ENCODE measurements around the gene ZBTB47.

ZBTB47 gene

DNA sequence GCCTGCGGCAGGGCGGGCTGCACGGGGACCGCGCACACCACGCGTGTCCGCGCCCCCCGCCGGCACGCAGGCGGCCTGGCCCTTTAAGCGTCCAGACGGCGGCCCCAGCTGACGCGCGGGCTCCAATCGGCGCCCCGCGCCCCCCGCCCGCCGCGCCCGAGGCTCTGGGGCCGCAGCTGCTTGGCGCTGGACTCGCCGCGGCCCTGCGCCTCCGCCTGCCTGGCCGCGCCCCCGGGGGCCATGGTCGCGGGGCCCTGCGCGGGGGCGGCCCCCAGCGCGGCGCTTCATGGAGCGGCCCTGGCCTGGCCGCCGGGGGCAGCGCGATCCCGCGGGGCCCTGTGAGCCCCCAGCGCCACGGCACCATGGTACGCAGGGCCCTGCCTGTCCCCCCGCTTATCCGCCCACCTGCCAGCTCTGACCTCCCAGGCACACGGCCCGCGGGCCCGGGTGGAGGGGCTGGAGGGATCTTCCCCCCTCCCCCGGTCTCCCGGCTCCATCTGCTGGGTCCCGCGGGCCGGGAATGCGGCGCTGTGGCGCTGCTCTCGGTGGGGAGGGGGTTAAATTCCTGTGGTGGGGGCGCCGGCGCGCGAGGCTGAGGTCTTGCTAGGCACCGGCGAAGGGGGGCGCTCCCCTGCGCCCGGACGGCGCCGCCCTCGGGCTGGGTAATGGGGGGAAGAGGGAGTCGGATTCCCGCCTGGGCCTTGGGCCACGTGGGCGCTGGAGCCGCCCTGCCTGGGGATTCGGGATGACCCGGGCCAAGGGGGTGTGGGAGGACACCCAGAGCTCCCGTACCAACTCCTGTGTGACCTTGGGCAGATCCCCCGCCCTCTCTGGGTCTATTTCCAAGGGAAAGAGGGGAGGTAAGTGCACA, 1.1 kb downstream of the ZBTB47 start:
- DNase-seq, result no peak

DNA sequence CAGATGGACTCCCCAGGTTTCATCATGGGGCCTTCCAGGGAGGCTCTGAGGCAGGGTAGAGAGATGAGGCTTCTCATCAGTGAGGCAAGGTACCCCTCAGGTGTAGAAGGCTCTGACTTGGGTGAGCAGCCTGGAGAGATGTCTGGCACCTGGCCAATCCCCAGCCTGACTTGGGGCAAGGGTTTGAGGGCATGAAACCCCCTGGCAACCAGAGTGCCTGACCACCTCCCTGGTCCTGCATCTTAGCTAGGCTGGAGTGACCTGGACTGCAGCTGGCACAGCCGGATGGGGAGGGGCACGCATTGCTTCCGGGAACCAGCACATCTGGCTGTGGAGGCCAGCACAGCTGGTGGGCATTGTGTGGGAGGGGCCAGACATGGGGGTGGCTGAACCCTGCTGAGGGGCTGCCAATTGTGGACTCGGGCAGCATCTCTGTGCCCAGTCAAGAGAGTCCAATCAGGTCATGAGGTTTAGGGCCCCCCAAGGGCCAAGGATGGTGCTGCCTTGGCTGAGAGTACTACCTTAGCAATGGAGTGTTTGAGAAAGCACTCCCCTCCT, 1.9 kb downstream of the ZBTB47 start:
- no peak for DNase-seq

DNA sequence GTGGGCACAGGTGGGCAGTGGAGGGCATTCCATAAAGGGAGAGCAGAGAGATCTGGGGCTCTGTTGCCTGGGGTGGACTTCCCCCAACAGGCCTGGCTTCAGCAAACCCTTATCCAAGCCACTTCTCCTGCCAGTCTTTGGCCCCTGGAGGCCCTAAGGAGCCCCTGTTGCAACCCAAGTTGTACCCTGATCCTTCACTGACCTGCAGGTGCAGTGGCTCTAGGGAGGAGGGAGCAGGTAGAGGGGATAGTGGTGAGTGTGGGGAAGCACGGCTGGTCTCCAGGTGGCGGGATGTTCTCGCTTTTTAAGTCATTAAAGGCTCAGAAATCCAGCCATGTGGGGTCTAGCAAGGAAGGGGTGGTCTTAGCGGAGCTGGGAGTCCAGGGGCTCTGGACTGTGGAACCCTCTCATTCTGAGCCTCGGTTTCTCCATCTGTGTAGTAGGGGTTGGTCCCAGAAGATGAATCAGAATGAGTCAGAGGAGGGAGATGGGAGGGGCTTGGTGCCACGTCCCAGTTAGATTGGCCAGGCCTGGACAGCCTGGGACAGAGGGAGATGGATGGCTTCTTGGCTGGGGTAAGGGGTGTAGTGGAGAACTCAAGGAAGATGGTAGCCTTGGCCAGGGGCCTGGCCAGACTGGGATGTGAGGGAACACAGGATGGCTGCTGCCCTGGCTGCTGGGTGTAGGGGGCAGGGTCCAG, 2.6 kb downstream of the ZBTB47 start:
- DNase-seq, result no peak

DNA sequence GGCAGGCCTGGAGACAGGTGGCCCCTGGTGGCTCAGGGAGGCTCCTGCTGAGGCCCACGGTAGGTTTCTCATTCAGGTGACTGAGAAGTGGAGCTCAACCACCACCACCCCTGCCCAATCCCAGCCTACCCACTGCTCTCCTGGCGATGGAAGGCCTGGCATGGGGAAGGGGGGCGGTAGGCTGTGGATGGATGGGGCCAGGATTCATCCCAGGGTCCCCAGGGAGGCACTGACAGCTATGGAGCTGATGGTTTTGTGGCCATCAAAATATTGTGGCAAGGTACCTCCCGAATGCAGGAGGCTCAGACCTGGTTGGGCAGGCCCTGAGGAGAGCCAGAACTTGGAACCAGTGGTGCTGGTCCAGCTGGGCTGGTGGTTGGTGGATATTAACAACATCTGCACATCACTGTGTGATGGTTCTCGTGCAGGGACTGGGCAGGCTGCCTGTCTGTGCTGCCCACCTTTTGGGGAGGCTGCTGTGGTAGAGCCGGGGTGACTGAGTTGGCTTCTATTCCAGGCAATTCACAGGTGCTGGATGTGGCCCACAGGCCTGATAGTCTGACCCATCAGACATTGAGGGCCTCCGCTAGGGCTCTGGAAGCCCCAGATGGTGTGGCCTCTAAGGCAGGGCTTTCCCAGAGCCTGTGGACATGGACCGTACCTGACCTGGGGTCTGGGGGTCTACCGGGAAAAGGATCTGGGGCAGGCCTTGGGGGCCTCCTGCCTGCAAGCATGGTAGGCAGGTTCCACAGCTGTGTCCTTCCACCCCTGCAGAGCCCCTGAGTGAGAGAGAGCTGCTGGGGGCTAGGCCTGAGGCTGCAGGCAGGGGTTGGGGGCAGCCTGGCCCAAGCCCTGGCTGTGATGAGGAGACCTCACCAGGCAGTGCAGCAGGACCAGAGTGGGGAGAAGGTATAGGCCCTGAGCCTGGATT, 3.4 kb downstream of the ZBTB47 start:
- no peak for DNase-seq

DNA sequence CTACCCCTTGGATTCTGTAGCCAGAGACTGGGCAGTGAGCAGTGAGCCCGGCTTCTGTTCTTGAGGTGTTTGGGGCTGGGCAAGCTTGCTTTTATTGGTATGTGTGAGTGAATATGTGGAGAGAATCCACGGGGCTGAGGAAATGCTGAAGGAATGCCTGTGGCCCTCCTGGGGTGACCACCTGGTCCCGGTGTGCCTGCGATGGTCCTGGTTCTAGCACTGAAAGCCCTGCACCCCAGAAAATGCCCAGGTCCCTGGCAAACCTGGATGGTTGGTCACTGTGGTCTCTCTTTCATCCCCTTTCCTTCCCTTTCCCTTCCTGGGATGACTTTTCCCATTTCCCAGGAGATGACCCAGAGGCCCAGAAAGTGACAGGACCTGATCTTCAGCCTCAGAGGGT, 4.2 kb downstream of the ZBTB47 start:
- no peak for DNase-seq

DNA sequence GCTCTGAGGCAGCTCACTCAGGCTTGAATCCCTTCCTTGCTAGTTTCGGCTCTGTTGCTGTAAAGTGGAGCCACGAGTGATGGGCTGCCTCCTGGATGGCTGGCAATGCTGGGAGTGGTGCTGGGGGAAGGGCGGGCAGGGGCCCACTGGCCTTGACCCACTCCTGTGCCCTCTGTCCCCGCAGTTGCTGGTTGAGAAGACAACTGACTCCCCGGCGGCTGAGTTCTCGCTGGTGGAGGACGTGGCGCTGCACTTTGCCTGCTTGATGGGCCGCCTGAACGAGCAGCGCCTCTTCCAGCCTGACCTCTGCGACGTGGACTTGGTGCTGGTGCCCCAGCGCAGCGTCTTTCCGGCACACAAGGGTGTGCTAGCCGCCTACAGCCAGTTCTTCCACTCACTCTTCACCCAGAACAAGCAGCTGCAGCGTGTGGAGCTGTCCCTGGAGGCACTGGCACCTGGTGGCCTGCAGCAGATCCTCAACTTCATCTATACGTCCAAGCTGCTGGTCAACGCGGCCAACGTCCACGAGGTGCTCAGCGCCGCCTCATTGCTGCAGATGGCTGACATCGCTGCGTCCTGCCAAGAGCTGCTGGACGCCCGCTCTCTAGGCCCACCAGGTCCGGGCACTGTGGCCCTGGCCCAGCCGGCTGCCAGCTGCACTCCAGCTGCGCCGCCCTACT, 4.7 kb downstream of the ZBTB47 start:
- no peak for DNase-seq

DNA sequence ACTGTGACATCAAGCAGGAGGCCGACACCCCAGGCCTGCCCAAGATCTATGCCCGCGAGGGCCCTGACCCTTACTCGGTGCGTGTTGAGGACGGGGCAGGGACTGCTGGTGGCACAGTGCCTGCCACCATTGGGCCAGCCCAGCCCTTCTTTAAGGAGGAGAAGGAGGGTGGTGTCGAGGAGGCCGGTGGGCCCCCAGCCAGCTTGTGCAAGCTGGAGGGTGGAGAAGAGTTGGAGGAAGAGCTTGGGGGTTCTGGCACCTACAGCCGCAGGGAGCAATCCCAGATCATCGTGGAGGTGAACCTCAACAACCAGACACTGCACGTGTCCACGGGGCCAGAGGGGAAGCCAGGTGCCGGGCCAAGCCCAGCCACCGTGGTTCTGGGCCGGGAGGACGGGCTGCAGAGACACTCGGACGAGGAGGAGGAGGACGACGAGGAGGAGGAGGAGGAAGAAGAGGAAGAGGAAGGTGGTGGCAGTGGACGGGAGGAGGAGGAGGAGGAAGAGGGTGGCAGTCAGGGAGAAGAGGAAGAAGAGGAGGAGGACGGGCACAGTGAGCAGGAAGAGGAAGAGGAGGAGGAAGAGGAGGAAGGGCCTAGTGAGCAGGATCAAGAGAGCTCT, 5.4 kb downstream of the ZBTB47 start:
- no peak for DNase-seq

DNA sequence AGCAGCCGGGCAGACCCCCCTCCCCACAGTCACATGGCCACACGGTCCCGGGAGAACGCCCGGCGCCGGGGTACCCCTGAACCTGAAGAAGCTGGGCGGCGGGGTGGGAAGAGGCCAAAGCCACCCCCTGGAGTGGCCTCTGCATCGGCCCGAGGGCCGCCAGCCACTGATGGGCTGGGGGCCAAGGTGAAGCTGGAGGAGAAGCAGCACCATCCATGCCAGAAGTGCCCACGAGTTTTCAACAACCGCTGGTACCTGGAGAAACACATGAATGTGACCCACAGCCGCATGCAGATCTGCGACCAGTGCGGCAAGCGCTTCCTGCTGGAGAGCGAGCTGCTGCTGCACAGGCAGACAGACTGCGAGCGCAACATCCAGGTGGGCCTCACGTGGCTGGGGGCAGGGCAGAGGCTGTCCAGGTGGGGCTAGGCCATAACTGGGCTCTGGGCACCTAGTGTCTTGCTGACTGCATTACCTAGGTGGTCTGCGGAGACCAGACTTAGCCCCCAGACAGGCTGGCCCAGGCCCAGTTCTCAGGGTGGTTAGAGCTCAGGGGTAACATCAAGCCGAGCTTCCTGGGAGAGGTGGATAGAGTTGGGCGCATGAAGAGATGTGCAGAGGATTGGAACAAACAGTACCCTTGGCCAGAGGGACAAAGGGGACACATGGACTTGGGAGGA, 6.1 kb downstream of the ZBTB47 start:
- no peak for DNase-seq

DNA sequence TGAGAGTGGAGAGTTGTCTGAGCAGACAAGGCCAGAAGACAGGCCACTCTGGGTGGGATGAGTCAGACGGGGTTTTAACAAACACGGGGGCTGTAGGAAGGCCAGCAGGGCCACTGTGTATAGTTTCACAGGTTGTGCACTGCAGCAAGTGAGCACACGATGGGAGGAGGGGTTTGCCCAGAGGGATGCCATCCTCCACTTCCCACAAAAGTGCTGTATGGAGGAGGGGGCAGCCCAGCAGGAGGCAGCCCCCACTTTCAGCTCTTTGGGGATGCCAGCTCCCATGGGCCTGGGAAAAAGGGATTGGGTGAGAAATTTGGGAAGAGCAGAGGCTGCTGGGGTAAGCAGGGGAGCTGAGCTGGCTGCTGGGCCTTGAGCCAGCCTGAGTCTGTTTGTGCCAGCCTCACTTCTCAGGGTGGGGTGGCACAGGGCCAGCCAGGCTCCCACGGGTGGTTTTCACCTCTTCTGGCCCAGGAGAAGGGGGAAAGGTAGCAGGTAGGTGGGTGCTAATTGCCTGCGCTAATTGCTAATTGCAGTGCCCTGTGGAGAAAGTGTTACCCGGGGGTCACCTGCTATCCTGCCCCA, 6.7 kb downstream of the ZBTB47 start:
- no peak for DNase-seq

DNA sequence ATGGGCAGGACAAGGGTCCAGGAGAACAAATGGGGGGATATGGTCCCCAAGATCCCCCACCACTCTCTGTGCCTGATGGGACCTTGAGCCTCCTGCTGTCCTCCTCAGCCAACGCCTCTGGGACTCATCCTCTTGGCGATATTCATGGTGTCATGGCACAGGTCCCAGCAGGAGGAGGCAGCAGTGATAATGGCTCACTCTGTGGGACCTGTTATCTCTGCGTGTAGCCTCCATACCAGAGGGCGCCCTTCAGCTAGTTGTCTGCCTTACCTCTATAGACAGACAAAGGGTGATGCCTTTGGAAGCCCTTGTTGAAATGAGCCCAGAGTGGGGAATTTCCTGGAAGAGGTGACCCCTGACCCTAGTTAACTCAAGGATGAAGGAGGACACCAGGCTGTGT, 7.4 kb downstream of the ZBTB47 start:
- DNase-seq, result no peak

DNA sequence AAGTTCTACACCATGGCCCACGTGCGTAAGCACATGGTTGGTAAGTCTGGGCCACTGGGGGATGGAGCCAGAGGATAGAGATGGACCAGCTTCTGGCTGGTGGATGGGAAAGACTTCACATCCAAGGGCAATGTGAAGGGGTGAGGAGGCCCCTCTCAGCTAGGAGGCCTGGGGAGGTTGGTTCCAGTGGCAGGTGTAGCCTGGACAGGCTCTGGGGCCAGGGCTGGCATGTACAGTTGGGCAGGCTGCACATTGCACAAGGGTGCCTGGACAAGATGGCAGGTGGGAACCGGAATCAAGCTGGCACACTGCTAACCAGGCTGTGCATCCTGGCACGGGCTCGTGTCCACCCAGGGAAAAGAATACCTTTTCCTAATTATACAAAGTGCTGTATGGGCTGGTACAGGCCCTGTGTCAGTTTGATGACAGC, 8.1 kb downstream of the ZBTB47 start:
- DNase-seq, result no peak

DNA sequence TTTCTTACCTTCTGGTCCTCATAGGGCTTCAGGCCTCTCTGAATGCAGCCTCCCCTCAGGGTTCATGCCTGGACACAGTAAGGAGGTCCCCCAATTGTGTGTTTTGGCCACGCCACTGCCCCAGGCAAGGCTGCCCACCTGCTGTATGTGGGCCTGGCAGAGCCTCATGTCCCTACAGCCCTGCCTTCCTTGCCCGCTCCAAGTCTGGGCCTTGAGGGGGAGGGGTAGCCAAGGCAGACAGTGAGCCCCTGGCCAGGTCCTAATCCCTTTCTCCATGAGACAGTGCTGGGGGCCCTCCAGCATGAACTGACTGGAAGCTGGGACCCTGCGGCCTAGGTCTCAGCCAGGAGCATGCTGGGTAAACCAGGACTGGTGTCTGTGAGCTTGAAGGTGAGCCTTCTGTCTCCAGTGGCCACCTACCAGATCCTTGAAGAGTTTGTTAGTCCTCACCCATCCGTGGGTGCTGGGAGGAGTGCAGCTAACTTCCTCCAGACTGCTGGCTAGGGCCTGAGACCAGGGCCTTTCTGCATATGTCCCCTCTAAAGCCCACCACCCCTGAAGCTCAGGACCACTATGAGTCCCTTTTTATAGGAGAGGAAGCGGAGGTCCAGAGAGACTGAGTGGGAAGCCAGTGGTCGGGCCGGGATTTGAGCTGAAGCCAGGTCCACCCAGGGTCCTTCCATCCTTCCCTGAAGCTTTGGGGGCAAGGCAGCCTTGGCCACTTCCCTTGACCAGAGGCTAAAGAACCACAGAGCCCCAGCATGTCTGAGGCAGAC, 8.7 kb downstream of the ZBTB47 start:
- no peak for DNase-seq

DNA sequence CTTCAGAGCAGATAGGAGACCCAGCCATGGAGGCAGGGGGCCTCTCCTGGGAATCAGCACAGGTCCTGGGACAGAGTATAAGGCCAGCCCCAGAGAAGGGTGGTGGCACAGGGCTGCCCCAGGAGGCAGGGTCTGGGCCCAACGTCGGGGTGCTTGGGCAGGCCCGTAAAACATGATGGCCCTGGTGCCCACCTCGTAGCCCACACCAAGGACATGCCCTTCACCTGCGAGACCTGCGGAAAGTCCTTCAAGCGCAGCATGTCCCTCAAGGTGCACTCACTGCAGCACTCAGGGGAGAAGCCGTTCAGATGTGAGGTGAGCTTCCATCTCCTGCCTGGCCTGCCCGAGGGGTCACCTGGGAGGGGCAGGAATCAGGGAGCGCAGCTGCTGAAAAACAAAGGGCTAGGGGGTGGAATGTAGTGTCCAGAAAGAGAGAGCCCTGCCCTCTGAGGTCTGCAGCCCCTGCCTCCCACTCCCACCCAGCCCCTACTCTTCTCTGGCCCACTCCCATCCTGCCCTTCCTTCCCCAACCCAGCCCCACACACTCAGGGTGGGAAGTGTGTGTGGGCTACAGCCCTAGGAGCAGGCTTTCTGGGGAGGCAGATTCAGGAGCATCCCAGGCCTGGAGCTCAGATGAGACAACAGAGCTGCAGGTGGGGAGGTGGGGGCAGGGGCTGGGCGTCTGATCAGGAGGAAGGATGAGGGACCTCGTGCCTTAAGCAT, 9.5 kb downstream of the ZBTB47 start:
- DNase-seq, result no peak

DNA sequence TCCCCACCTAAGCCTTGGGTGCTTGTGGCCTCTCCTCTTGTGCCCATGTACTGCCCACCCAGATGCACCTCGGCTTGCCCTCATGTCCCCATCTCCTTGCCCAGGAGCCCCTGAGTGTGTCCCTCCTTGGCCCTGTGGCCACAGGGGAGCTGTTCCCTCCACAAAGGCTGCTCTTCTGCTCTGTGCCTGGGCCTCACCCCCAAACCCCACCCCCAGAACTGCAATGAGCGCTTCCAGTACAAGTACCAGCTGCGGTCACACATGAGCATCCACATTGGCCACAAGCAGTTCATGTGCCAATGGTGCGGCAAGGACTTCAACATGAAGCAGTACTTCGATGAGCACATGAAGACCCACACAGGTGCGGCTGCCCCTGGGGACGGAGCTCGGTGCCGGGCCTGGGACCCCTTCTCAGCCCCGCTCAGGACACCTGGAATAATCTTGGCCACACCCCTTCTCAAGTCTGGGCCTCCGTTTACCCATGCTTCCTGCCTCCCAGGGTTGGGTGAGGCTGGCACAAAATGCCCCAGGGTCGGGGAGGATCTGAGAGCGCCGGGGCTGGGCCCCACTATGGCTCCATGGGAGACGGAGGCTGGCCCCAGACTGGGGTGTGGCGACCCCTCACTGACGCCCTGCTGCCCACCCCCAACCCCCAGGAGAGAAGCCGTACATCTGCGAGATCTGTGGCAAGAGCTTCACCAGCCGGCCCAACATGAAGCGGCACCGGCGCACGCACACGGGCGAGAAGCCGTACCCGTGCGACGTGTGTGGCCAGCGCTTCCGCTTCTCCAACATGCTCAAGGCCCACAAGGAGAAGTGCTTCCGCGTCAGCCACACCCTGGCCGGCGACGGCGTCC, 10.3 kb downstream of the ZBTB47 start:
- DNase-seq, result no peak

DNA sequence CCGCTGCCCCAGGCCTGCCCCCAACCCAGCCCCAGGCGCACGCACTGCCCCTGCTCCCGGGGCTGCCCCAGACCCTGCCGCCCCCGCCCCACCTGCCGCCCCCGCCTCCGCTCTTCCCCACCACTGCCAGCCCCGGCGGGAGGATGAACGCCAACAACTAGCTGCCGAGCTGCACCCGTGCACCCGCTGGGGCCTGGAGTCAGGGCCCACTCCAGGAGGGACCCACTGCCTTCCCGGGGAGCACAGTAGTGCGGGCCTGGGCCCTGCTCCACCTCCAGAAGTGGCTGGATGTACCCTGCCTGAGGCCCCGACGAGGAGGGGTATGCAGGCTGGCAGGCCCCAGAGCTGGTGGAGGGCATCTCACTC, 10.9 kb downstream of the ZBTB47 start:
- DNase-seq, result no peak

DNA sequence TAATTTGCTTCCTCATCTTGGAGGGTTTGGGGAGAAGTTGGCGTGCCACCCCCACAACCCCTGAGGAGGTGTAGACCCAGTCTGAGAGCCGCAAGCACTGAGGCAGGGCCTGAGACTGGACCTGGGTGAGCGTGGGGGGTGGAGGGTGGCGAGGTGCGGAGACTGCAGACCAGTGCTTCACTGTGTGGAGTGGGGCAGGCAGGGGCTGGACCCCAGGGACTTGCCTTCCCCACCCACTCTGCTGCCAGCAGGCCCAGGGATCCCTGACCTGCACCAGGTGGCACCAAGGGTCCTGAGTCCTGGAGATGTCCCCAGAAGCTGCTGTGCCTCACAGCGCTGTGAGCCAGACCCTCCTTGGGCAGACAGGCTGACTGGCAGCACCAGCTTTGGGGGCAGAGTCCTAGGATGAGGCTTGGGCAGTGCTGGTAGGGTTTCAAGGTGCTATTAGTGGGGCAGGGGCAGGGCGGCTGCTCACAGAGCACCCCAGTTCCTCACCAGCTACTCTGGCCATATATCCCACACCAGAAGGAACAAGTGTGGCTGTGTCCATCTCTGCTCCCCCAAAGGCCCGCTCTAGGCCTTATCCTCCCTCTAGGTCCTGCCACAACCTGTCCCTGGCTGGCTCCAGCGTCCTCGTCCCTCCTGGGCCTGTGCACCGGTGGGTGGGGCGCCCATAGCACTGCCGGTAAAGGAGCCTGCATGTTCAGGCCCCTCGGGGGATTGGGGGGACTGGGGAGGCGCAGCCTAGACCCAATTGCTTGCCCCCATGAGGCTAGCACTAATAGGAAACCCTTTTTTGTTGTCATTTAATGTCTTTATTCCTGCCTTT, 11.8 kb downstream of the ZBTB47 start:
- no peak for DNase-seq

DNA sequence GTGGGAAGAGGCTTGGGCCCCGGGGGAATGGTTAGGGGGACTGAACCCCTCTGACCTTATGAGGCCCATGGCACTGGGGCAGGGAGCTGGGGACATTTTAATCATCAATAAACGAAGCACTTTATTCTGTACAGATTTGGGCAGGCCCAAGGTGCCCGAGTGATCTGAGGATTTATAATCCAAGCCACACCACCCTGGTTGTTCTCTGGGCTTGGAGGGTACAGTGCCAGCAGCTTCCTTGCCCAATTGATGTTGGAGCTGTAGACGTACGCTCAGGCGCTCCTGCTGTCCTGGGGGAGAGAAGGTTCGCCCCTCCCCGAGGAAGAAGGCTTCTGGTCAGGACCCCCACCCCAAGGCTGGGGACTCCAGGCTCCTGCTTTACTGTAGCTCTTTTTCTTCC, 12.5 kb downstream of the ZBTB47 start:
- DNase-seq, result no peak
